CD14-positive monocyte (primary cell): Measurements from ENCODE around the gene SCRN2. TPM values are rescaled to one million over a fixed set of nuclear protein-coding genes. Genes with fewer than 3 reads are reported as not detected.

Experiments used
- DNase-seq, 3 donors: peaks; one replicate each; pipeline ENCODE4 v3.0.0-alpha.2; 2011 to 2022
- H2AFZ ChIP-seq: 2 replicates; pipeline ENCODE4 v1.6.0; 2012; ENCODE audit warnings: mild to moderate bottlenecking, low read depth, low read length, inconsistent platforms; ENCODE audit not compliant: insufficient read depth, poor library complexity, severe bottlenecking
- H3K27ac ChIP-seq, 2 donors: 1 replicate in 1 of 2; 2 replicates in 1 of 2; pipeline ENCODE4 v1.5.1; 2012 to 2013; ENCODE audit warnings: low read length in 2 of 2, control low read depth in 1 of 2, inconsistent platforms in 1 of 2, low read depth in 1 of 2, mild to moderate bottlenecking in 1 of 2
- H3K27me3 ChIP-seq, 2 donors: one replicate each; pipeline versions ENCODE4 v1.6.0 to v1.6.1; 2011 to 2013; ENCODE audit warnings: low read length in 2 of 2; ENCODE audit not compliant: control insufficient read depth in 2 of 2, insufficient read depth in 2 of 2
- H3K36me3 ChIP-seq, 2 donors: replicated peaks in 1 of 2; 1 replicate in 1 of 2; 2 replicates in 1 of 2; pipeline versions ENCODE4 v1.5.1 to v1.6.1; 2012 to 2013; ENCODE audit warnings: low read length in 2 of 2, control low read depth in 1 of 2, inconsistent platforms in 1 of 2, mild to moderate bottlenecking in 1 of 2; ENCODE audit not compliant: insufficient read depth in 2 of 2, control insufficient read depth in 1 of 2
- H3K4me1 ChIP-seq, 2 donors: 1 replicate in 1 of 2; 2 replicates in 1 of 2; pipeline versions ENCODE4 v1.5.1 to v1.6.1; 2012 to 2013; ENCODE audit warnings: low read length in 2 of 2, control low read depth in 1 of 2, inconsistent platforms in 1 of 2, mild to moderate bottlenecking in 1 of 2, moderate library complexity in 1 of 2; ENCODE audit not compliant: insufficient read depth in 2 of 2, control insufficient read depth in 1 of 2
- H3K4me2 ChIP-seq: replicated peaks from 2 replicates; pipeline ENCODE3; 2012; ENCODE audit warnings: low read length, moderate library complexity, mild to moderate bottlenecking; ENCODE audit not compliant: poor library complexity, severe bottlenecking; ENCODE audit errors: extremely low read depth
- H3K4me3 ChIP-seq, 3 experiments: fragments of 200-600 bp in 1 of 3; sonication (generic) in 1 of 3; replicated peaks in 1 of 3; 1 replicate in 2 of 3; 2 replicates in 1 of 3; pipeline ENCODE4 v1.5.1; 2011 to 2013; ENCODE audit warnings: low read length in 3 of 3, mild to moderate bottlenecking in 3 of 3, control low read depth in 2 of 3, low read depth in 2 of 3, inconsistent platforms in 1 of 3, moderate library complexity in 1 of 3
- H3K79me2 ChIP-seq: 2 replicates; pipeline ENCODE4 v1.6.0; 2012; ENCODE audit warnings: mild to moderate bottlenecking, control low read depth, inconsistent platforms, low read length, moderate library complexity; ENCODE audit not compliant: insufficient read depth
- H3K9ac ChIP-seq: 2 replicates; pipeline ENCODE4 v1.6.0; 2017; ENCODE audit warnings: low read length, mild to moderate bottlenecking; ENCODE audit not compliant: insufficient read depth, poor library complexity, severe bottlenecking
- H3K9me3 ChIP-seq, 2 donors: replicated peaks in 1 of 2; 1 replicate in 1 of 2; 2 replicates in 1 of 2; pipeline versions ENCODE4 v1.5.1 to v1.6.1; 2012 to 2013; ENCODE audit warnings: low read length in 2 of 2, control low read depth in 1 of 2; ENCODE audit not compliant: control insufficient read depth in 1 of 2, insufficient read depth in 1 of 2
- H4K20me1 ChIP-seq: 2 replicates; pipeline ENCODE4 v1.6.0; 2012; ENCODE audit warnings: mild to moderate bottlenecking, low read length, control low read depth, moderate library complexity; ENCODE audit not compliant: insufficient read depth
- H3K27ac Mint-ChIP-seq, 7 donors: one replicate each; pipeline ENCODE4 v1.8.0; 2020; ENCODE audit warnings: mild to moderate bottlenecking in 7 of 7, mixed read lengths in 7 of 7, moderate library complexity in 6 of 7, inconsistent platforms in 2 of 7
- H3K27me3 Mint-ChIP-seq, 3 donors: one replicate each; pipeline ENCODE4 v1.8.0; 2021 to 2022; ENCODE audit warnings: low read depth in 3 of 3, mild to moderate bottlenecking in 3 of 3, mixed read lengths in 3 of 3, moderate library complexity in 3 of 3, inconsistent platforms in 1 of 3
- H3K36me3 Mint-ChIP-seq, 2 donors: one replicate each; pipeline ENCODE4 v1.8.0; 2020; ENCODE audit warnings: mixed read lengths in 2 of 2, inconsistent platforms in 1 of 2, mild to moderate bottlenecking in 1 of 2
- H3K4me1 Mint-ChIP-seq: one replicate; pipeline ENCODE4 v1.8.0; 2020; ENCODE audit warnings: mild to moderate bottlenecking, mixed read lengths
- H3K4me3 Mint-ChIP-seq, 2 donors: one replicate each; pipeline ENCODE4 v1.8.0; 2020; ENCODE audit warnings: mild to moderate bottlenecking in 2 of 2, mixed read lengths in 2 of 2, moderate library complexity in 1 of 2
- H3K9me3 Mint-ChIP-seq, 7 donors: one replicate each; pipeline ENCODE4 v1.8.0; 2020 to 2022; ENCODE audit warnings: mixed read lengths in 7 of 7, mild to moderate bottlenecking in 6 of 7, moderate library complexity in 6 of 7, inconsistent platforms in 2 of 7
- WGBS: methylation state at CpG from one replicate; pipeline ENCODE4 v1.1.5; 2013; ENCODE audit warnings: missing lambda C conversion rate; ENCODE audit not compliant: insufficient coverage; 5-methylcytosine and 5-hydroxymethylcytosine counted together
- intact Hi-C, 2 donors: fragments of 100-400 bp; cut with micrococcal nuclease; formaldehyde crosslinking; loops; one replicate each; pipeline versions ENCODE4 v1.15.0 to v1.15.1; 2023
- polyA plus RNA-seq, 3 donors: library from polyadenylated mRNA; depleted of rRNA in 1 of 3; unstranded in 2 of 3; stranded (reverse) in 1 of 3; fragments of 300-500 nt in 2 of 3; fragments of >200 nt in 1 of 3; fragmentation: Illumina TruSeq in 2 of 3; gene quantifications; 1 replicate in 2 of 3; 2 replicates in 1 of 3; pipeline ENCODE4 v1.2.3, GENCODE V29; 2012 to 2021
- TF ChIP-seq, protein P1 (sequence below): fragments of 200-600 bp; IDR thresholded peaks from one replicate; pipeline ENCODE4 v1.8.0; 2022; ENCODE audit warnings: antibody characterized with exemption, mild to moderate bottlenecking

The SCRN2 gene
- polyA plus RNA-seq, 3 donors: 13.2 to 45.1 (median 14.5) TPM

DNA sequence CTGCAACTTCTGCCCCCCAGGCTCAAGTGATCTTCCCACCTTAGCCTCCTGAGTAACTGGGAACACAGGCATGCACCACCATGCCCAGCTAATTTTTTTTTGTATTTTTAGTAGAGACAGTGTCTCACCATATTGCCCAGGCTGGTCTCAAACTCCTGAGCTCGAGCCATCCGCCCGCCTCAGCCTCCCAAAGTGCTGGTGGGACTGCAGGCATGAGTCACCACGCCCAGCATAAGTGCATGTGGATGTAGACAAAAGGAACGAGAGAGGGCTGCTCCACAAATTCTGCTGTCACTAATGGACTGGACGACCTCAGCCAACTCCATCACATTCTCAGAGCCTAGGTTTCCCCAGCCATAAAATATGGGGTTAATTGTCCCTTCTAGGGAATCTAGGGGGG lies 47.2 kb upstream of the SCRN2 start:
- Histone ChIP-seq H3K27me3 (no peaks in the 10 kb centered on the region), H2AFZ (no peak overlapping the region), H3K36me3 (no peaks in the 10 kb centered on the region), H3K4me1 (peaks cover 0 to 24% of the 10 kb centered on the region in 2 donors), H3K4me2 (no peak overlapping the region), H3K79me2 (no peaks in the 10 kb centered on the region), H3K9me3 (no peaks in the 10 kb centered on the region), H3K4me3 (no peak overlapping the region), H3K27ac (no peak overlapping the region), H4K20me1 (no peaks in the 10 kb centered on the region), H3K9ac (no peak overlapping the region)
- DNase-seq: no peak
- Mint-ChIP-seq H3K4me1 (peaks cover 12% of the 10 kb centered on the region), H3K27me3 (peaks cover 0 to 6% (median 4%) of the 10 kb centered on the region in 3 donors), H3K4me3 (no peak overlapping the region), H3K27ac (no peak overlapping the region), H3K36me3 (no peaks in the 10 kb centered on the region), H3K9me3 (no peaks in the 10 kb centered on the region)
- TF ChIP-seq, protein P1, sequence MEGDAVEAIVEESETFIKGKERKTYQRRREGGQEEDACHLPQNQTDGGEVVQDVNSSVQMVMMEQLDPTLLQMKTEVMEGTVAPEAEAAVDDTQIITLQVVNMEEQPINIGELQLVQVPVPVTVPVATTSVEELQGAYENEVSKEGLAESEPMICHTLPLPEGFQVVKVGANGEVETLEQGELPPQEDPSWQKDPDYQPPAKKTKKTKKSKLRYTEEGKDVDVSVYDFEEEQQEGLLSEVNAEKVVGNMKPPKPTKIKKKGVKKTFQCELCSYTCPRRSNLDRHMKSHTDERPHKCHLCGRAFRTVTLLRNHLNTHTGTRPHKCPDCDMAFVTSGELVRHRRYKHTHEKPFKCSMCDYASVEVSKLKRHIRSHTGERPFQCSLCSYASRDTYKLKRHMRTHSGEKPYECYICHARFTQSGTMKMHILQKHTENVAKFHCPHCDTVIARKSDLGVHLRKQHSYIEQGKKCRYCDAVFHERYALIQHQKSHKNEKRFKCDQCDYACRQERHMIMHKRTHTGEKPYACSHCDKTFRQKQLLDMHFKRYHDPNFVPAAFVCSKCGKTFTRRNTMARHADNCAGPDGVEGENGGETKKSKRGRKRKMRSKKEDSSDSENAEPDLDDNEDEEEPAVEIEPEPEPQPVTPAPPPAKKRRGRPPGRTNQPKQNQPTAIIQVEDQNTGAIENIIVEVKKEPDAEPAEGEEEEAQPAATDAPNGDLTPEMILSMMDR: no peak
- intact Hi-C loops: no loop called here
- WGBS: 100% methylated on average over 3 of the region's 6 CpGs

DNA sequence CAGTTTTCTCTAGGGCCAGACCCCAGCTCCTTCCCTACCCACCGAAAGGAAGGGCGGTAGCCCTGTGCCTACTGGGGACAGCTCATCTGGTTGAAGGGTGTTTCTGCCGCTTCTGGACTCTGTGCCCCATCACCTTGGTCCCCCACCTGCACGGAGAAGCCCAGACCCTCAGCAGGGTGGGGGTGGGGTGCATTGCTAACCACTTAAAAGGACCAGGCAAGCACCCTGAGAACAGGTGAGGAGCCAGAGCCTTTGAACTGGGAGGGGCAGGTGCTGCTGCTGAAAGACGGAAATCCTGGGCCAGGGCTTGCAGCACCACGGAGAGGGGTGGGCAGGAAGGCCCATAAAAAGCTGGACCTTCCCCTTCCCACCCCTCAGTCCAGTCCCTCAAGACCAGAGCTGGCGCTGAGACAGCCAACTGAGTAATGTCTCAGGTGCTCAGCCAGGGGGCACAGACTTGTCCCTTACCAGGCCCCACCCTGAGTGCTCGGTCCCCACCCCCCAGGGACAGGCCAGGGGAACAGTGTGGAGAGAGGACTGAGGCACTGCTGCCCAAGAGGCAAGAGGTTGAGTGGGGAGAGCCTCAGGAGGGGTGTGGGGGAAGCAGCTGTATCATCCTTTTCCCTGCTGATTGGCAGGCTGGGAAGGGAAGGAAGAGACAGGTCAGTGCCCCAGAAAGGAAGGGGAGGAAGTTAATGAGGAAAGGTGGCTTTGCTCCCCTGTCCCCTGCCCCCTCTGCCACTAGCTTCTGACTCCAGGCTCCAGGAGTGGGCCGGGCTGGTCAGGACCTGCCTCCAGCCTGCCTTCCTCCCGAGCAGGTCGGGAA lies 44.0 kb upstream of the SCRN2 start:
- Histone ChIP-seq H3K4me2 (no peak overlapping the region), H3K36me3 (no peaks in the 10 kb centered on the region), H3K4me1 (peaks cover 12 to 15% of the 10 kb centered on the region in 2 donors), H3K27ac (no peak overlapping the region), H3K79me2 (no peaks in the 10 kb centered on the region), H4K20me1 (no peaks in the 10 kb centered on the region), H3K27me3 (no peaks in the 10 kb centered on the region), H3K9ac (no peak overlapping the region), H3K9me3 (no peaks in the 10 kb centered on the region), H3K4me3 (no peak overlapping the region), H2AFZ (no peak overlapping the region)
- no peak overlapping the region for H3K4me3 Mint-ChIP-seq
- TF ChIP-seq, protein P1: no peak
- intact Hi-C loops: no loop called here
- 87% methylated on average over 6 of the region's 11 CpGs for WGBS
- DNase-seq: no peak
- no peaks in the 10 kb centered on the region for H3K36me3 Mint-ChIP-seq
- no peak overlapping the region for H3K27ac Mint-ChIP-seq
- peaks cover under 1 to 14% (median 7%) of the 10 kb centered on the region in 3 donors for H3K27me3 Mint-ChIP-seq
- no peaks in the 10 kb centered on the region for H3K9me3 Mint-ChIP-seq
- H3K4me1 Mint-ChIP-seq: peaks cover 16% of the 10 kb centered on the region
